Stimulated activated CD4-positive, alpha-beta T cell treated with anti-CD3 and anti-CD28 coated beads, Interleukin-4, amount 100 ng/mL, for 4 hours (primary cell): ENCODE data around the gene KRTAP12-1.
"Not testable (repeated sequence)": the region's sequence is repeated elsewhere in the genome, so short reads cannot be mapped to it uniquely, and the experiment has no call there.

Experiments
- DNase-seq, 2 experiments: peaks; one replicate each; pipeline ENCODE4 v3.0.0-alpha.2; 2020

Gene KRTAP12-1

GRCh38 chr21:44638506-44639330 is 43.2 kb downstream of the KRTAP12-1 start:
- DNase-seq = not testable (repeated sequence)

GRCh38 chr21:44637851-44638348 is 44.1 kb downstream of the KRTAP12-1 start:
- not testable (repeated sequence) for DNase-seq

- no peak for DNase-seq
These were observed 44.7 kb downstream of the KRTAP12-1 start, which contains the start of gene KRTAP10-10 for GRCh38 chr21:44637018-44637850. Gene KRTAP10-10, plus strand, starts transcription at chr21:44637356. Its CDS starts 62 bp downstream, at chr21:44637418.

GRCh38 chr21:44636209-44637017 is 45.5 kb downstream of the KRTAP12-1 start:
- DNase-seq = no peak

- no peak for DNase-seq
These were observed 49.9 kb downstream of the KRTAP12-1 start for GRCh38 chr21:44632067-44632466.
